Fibroblast of skin of left biceps (primary cell): Measurements from ENCODE around the gene HS6ST3.

Experiments used
- DNase-seq, 2 experiments: peaks; one replicate each; pipeline ENCODE4 v3.0.0-alpha.2; 2013; ENCODE audit warnings: low read depth in 2 of 2

Gene HS6ST3

DNA sequence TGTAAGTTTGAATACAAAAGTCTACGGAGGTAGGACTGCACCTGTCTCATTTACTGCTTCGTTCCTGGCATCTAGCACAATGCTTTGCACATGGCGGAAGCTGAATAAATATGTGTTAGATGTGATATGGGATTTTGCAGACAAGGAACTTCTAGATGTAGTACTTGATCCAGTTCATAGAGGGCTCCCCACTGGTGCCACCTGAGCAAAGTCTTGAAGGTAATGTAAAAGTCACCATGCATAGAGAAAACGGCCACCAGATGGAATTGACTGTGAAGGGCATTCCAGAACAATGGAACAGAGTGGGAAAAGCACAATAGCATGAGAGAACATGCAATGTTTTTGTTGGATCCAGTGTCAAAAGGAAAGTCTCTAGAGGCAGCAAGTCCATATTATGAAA, 209.3 kb downstream of the HS6ST3 start:
- DNase-seq = no peak

DNA sequence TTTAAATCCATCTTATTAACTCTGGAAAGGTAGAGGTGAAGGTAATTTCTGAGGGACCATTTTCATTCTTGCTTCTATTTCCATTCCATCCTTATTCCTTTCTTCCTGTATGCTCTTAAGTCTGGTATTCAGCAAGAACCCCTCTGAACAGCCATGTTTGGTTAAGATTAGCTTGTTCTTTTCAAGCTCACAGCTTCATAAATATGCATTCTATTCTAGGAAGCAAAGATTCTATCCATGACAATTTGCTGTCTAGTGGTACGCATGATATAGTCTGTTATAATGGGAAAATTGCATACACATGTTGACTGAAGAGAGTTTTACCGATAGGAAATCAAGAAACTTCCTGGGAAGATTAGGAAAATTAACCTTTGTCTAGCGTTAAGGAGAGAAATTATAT, 218.7 kb downstream of the HS6ST3 start:
- DNase-seq = no peak

DNA sequence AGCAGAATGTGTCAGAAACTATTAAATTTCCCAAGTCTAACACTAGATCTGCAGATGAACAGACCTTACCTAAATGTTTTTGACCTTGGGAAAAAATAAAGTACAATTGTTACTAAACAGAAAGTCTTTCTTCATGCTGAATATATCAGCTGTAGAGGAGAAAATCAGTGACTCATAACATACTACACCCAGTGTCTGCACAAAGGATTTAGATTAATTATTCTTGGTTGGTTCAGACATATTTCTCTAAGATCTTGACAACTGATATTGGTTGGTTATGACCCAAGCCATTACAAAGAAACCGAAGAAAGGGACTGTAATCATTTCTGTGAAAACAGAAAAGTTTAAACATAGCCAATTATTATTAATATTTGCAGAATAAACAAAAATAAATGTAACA, 225.1 kb downstream of the HS6ST3 start:
- DNase-seq = no peak

DNA sequence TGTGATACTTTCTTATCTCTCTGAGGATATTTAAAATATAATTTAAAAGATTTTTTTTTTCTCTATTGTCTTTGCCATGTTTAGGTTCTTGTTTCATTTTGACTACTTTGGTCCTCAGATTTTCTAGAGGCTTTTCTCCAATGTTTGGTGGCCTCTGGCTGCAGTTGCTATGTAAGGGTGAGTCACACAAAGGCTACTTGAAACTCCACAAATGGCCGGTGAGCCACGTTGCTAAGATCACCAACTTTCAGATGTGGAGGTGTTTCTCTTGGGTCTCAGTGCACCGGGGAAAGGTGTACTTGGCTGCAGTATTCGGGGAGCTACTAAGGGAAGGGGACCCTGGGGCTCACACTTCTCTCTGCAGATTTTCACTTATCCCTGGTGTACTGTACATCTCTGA, 248.1 kb downstream of the HS6ST3 start:
- no peak for DNase-seq

DNA sequence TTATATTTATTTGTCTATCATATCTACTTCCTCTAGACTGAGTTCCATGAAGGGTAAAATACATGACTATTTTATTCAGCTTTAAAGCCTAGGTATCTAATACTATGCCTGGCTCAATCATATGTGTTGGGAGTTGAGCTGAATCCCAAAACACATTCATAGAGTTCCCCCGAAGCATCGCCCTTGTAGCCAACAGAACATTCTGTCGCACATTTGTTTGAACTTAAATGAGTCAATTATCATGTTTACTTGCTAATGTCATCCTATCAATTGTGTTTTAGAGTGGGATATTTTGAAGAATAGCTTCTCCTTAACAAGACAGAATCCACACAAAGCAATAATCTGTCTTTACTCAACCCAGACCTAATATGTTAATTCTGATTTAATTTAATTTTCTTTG, 252.4 kb downstream of the HS6ST3 start:
- no peak for DNase-seq

GRCh38 chr13:96342852-96343465, 253.1 kb downstream of the HS6ST3 start:
- no peak for DNase-seq

- DNase-seq = no peak
Observed at GRCh38 chr13:96346921-96347320, 257.0 kb downstream of the HS6ST3 start.

DNA sequence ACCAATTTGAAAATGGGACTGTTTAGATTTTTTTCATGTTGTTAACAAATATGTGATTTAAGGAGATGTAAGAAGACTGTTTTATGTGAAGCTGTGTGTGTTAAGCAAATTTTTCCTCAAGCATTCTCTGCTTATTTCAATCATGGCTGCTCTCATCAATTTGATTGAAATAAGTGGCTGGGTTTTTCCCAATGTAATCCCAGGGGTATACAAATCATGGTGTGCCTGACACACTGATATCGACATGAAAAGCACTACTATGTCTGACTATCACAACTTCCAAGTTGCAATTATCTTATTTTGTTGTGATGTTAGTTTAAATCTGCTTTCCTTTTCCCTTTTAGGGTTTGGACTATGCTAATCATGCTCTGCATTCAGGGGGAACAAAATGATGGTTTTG, 283.7 kb downstream of the HS6ST3 start:
- DNase-seq = no peak

DNA sequence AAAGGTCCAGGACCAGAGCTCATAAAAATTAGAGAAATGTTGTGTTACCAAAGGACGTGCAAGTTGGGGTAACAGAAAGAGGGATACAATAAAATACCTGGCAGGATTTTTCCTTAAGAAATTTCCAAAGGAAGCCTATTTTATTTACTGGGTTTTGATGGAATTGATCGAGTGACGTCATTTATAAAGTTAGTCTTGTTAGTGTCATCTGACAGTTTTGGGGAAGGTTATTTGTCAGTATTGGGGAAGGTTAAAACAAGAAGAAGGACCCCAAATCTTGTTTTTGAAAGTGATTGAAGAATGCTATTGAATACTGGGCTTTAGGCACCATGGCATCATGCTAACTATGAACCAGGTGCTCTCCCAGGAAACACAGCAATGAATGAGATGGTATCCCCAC, 287.9 kb downstream of the HS6ST3 start:
- no peak for DNase-seq

DNA sequence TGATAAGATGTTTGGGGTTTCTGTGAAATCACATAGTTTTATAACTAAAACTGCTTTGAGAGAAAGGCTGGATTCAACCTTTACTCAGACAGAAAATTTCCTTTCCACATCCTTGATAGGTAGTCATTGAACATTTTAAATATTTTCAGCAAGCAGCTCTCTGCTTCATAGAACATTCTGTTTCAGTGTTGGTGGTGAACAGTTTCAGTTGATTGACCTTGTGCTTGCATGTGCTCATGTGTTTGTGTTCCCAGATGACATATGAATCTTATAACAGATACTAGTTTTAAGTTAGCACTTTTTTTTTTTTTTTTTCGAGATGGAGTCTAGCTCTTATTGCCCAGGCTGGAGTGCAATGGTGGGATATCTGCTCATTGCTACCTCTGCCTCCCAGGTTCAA, 290.1 kb downstream of the HS6ST3 start:
- DNase-seq = no peak

DNA sequence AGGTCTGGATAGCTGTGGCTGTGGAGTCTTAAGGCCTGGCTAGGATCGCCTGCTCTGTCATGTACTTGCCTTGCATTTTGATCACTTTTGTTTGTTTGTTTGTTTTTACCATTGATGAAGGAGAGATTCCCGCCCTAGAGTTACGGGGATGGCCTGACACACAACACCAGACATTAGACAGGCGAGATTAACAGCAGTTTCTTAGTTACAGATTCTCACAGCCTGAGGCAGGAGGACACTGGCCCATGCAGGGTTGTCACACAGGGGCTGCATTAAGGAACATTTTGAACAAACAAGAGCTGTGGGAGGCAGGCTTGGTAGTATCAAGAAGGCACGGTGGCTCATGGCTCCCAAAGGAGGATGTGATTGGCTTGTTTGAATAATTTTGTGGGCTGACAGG, 291.8 kb downstream of the HS6ST3 start:
- no peak for DNase-seq

- no peak for DNase-seq
Observed at GRCh38 chr13:96388598-96388997, 298.7 kb downstream of the HS6ST3 start.

GRCh38 chr13:96391606-96392005, 301.7 kb downstream of the HS6ST3 start:
- DNase-seq = no peak

DNA sequence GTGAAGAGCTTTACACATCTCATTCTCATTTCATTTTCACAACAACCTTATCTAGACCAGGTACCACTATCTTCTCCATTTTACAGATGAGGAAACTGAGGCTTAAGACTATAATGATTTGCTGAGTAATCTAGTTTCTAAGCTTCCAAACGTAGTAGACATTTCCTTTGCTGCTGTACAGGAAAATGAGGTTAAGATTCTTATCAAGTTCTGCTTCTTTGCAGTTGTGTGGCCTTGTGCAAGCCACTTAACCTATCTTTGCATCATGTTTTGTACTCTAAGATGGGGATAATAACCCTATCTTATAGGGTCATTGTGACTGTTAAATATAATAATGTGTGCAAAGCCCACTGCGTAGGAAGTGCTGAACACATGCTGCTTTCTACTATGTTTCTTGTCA, 307.9 kb downstream of the HS6ST3 start:
- no peak for DNase-seq

GRCh38 chr13:96398486-96398885, 308.6 kb downstream of the HS6ST3 start:
- DNase-seq = no peak

GRCh38 chr13:96403241-96403640, 313.3 kb downstream of the HS6ST3 start:
- DNase-seq = no peak

DNA sequence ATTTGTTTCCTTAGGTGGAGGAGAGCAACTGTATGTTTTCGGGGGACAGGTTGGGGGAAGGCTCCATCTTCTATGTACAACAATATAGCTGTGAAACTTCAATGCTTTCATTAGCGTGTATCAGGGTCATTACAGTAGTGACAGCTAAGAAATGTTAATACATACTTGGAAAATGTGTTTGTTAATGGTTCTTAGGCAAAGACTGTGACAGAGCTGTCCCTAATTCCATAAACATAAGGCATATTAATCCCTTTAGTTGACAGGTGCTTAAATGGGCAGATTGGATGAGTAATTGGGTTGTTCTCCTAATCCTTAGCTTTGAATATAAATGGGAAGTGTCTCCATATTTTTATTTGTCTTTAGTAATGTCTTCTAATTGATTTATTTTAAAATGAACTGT, 313.7 kb downstream of the HS6ST3 start:
- DNase-seq = no peak

DNA sequence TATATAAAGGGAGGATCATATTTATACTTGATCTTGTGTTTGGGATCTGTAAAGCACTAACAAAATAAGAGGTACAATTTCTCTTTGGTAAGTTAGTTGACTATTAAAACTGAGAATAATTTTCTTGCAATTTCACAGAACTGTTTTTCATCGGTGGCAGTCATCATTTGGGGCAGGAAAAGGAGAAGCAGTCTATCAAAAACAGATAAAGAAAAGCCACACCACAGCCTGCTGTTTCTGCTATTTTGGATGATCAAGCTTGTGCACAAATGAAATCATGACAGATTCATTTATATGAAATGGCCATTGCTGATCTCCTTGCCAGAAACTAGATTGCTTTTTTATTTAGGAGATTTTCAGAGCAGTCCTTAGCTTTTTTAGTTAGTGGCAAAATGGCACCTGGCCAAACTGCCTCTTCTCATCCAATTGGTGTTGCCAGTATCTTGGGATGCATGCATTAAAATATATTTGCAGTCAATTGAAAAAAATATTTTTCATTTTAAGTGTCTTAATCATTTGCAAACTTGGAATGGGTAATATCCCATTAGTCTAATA, 326.0 kb downstream of the HS6ST3 start:
- DNase-seq = no peak

DNA sequence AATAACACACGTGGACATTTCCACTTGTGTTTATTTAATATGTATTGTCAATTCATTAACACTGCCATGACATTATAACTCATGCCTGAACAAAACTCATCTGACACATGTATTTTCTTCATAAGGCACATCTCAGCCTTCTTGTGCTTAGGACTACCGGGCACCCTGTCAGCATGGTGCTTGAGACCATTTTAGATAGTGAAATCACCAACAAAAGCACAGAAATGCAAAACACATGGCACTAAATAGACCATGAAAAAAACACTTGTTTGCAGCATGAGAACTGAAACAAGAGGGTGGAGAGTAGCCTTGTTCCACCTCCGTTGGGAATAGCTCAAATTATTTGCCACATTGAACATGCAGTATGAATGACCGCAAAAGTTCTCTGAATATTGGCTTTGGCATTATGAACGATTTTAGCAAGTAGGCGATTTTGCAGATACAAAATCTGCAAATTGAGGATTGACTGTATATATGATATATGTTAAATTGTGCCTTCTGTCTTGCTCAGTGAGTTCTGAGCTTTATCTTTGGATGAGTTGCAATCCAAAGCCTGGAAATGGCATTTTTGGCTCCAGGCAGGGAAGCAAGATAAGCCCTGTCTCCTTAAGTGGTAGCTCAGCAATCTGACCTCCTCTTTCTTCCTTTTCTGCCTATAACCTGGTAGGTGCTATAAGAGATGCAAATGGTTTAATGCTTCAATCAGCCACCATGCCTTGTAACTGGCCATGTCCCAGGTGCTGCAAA, 328.2 kb downstream of the HS6ST3 start:
- DNase-seq = no peak

- no peak for DNase-seq
Observed at GRCh38 chr13:96421314-96421713, 331.4 kb downstream of the HS6ST3 start.

- DNase-seq = no peak
Observed at GRCh38 chr13:96422002-96422401, 332.1 kb downstream of the HS6ST3 start.

DNA sequence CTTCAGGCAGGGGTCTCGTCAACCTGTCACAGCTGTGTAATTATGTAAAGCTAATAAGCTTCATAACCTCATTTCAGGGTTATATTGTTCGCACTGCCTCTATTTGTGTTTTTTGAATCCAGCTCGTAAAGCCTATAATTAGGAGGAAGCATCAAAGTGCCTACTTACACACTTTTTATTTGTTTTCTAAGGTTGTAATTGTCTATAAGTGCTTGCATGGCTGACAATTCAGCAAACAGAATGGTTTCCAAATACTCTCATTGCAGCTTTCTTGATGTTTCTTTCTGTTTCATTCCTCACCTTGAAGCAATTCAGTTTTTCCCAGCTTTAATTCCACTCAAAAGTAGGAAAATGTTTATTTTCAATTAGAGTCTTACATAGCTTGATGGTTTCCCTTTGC, 336.3 kb downstream of the HS6ST3 start:
- no peak for DNase-seq

DNA sequence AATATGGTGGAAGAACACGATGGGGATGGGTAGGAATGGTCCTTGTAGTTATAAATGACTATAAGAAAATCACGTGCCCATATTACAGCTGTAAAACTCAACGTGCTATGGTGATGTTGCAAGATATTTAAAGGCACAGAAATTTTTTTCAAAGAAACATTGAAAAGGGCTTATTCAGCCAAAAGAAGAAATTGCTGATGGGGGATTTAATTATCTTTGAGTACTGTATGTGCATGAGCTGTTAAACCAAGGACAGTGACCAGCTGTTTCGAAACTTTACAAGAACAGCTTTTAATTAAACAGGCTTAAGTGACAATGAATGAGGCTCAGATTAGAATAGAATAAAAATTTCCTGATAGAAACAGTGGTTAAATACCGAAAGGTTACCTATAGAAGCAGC, 339.0 kb downstream of the HS6ST3 start:
- DNase-seq = no peak
